ENCODE data around the gene PKP4. TPM values are rescaled to one million over a fixed set of nuclear protein-coding genes. Genes with fewer than 3 reads are reported as not detected.

Gene PKP4
- total and polyA plus RNA-seq, 9 of the 15 experiments (the other 6 are each of a cell fraction or from before 2014, with no cell fraction given), result 24.6 to 99.1 (median 74.0) TPM

DNA sequence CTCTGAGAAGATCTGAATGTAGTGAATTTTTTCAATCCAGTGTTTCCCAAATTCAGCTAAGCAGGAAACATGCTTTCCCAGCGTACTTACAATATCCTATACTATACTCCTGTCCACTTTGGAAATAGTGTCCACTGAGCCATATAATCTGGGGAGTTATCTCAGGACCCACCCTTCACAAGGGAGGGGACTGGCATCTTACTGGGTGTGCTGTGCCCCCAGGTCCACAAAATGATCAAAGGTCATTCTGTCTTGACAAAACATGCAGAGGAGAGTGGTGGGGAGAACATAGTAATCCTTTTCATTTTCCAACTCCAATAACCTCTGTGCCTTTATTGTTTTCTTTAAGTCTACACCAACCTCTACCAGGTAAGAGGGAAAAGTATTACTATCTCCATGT lies 258.6 kb downstream of the PKP4 start (continued):
- TF ChIP-seq, protein P1, sequence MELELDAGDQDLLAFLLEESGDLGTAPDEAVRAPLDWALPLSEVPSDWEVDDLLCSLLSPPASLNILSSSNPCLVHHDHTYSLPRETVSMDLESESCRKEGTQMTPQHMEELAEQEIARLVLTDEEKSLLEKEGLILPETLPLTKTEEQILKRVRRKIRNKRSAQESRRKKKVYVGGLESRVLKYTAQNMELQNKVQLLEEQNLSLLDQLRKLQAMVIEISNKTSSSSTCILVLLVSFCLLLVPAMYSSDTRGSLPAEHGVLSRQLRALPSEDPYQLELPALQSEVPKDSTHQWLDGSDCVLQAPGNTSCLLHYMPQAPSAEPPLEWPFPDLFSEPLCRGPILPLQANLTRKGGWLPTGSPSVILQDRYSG (tag; conservative IDR thresholded peaks at IDR 0.05; ENCODE audit: low read depth), result no peak
- TF ChIP-seq ELF1 (tag; IDR thresholded peaks at IDR 0.05) (no peak), SREBF1 (IDR thresholded peaks at IDR 0.05; ENCODE audit: borderline replicate concordance, low read depth, low read length) (no peak), ZNF445 (CRISPR knock-in tag; IDR thresholded peaks at IDR 0.05; ENCODE audit: low read depth) (no peak)

DNA sequence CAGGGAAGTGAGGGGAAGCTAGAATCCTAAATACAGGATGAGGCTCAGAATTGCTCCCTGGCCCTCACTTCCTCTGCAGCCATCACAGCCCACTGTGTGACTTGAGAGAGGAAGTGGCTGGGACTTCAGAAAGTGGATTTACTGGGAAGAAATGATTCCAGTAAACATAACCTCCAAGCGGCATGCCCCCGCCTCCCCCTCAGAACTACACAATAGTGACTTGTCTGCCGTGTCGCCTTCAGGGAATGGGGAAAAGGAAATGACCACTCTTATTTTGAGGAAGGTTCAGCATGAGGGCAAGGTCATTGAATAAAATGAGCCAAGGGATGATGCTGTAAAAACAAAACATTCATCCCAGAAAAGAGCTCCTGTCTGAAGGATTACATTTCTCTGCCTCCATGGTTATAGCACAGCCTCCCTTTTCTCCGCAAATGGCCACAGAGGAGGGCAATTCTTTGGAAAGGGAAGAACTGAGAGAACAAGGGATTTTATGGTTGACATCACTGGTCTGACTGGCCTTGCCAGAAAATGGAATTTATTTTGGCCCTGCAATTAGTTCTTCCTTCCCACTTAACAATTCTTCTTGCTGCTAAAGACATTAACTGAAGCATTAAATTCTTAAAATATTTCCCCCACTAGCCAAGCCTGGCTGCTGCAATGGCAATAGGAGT lies 259.5 kb downstream of the PKP4 start:
- in situ Hi-C loops (cut with MboI), result no loop called here
- FAIRE-seq, result no peak
- no peak for ATAC-seq
- CTCF ChIA-PET (ENCODE audit: low intra/inter-chr PET ratio), result no interaction called here
- Histone ChIP-seq H3K9ac (ENCODE audit: insufficient read depth in 1 of 2, low read depth in 2 of 2, low read length in 2 of 2) (no peak overlapping the region), H3K27me3 (ENCODE audit: control insufficient read depth in 2 of 2, insufficient read depth in 2 of 2, low read length in 2 of 2) (peaks cover 14 to 45% of the 10 kb centered on the region in 2 experiments; a peak in 4 of 5 replicates), H3K4me2 (ENCODE audit: insufficient read depth, low read length) (no peak overlapping the region), H3K36me3 (ENCODE audit: control insufficient read depth, insufficient read depth, low read length) (no peaks in the 10 kb centered on the region), H3K79me2 (ENCODE audit: control insufficient read depth, insufficient read depth, low read length) (no peaks in the 10 kb centered on the region), H3K9me1 (ENCODE audit: control insufficient read depth, insufficient read depth, low read length) (no peaks in the 10 kb centered on the region), H3K27ac (ENCODE audit: extremely low read depth, low read depth, low read length) (no peak overlapping the region), H4K20me1 (replicated peaks; ENCODE audit: control insufficient read depth, insufficient read depth, low read length) (no peaks in the 10 kb centered on the region), H2AFZ (ENCODE audit: low read depth, low read length) (no peak overlapping the region), H3K9me3 (replicated peaks; ENCODE audit: control insufficient read depth, insufficient read depth, low read depth, low read length) (no peaks in the 10 kb centered on the region), H3K4me3 (no peak overlapping the region), H3K4me1 (replicated peaks in 1 of 2; ENCODE audit: control insufficient read depth in 2 of 2, insufficient read depth in 2 of 2, low read length in 2 of 2) (no peaks in the 10 kb centered on the region)
- POLR2A ChIA-PET, result interaction anchor here (0.7 kb wide), 2 partner anchors 9 to 99 kb away, joined by 3 to 4 read pairs; no protein-coding TSS in a partner anchor
- DNase-seq (ENCODE audit: extremely low read depth in 1 of 4, low spot score in 3 of 4), result no peak
- intact Hi-C loops (cut with micrococcal nuclease), result no loop called here
- 0% methylated on average over 5 of the region's 5 CpGs for WGBS (ENCODE audit: insufficient coverage, low coverage, missing lambda C conversion rate)
- no TSS peak for BruUV-seq (replicated peaks)
- TF ChIP-seq, protein P2, sequence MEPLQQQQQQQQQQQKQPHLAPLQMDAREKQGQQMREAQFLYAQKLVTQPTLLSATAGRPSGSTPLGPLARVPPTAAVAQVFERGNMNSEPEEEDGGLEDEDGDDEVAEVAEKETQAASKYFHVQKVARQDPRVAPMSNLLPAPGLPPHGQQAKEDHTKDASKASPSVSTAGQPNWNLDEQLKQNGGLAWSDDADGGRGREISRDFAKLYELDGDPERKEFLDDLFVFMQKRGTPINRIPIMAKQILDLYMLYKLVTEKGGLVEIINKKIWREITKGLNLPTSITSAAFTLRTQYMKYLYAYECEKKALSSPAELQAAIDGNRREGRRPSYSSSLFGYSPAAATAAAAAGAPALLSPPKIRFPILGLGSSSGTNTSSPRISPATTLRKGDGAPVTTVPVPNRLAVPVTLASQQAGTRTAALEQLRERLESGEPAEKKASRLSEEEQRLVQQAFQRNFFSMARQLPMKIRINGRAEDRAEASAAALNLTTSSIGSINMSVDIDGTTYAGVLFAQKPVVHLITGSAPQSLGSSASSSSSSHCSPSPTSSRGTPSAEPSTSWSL (CRISPR knock-in tag; IDR thresholded peaks at IDR 0.05; ENCODE audit: borderline replicate concordance), result no peak
- TF ChIP-seq LEF1 (IDR thresholded peaks at IDR 0.05) (no peak), SPI1 (IDR thresholded peaks at IDR 0.05; ENCODE audit: borderline replicate concordance, low read depth, low read length) (peak; percentile 18; the same call in 1 of the 2 replicates), ZNF217 (CRISPR knock-in tag; IDR thresholded peaks at IDR 0.05) (no peak)
